ENCODE data around the gene RBM10. TPM values are rescaled to one million over a fixed set of nuclear protein-coding genes. Genes with fewer than 3 reads are reported as not detected.
A peak's percentile ranks its signal among the peaks of the same experiment; 100 is the strongest.

The RBM10 gene
- total and polyA plus RNA-seq, 4 donors: 8.4 to 46.8 (median 24.3) TPM

DNA sequence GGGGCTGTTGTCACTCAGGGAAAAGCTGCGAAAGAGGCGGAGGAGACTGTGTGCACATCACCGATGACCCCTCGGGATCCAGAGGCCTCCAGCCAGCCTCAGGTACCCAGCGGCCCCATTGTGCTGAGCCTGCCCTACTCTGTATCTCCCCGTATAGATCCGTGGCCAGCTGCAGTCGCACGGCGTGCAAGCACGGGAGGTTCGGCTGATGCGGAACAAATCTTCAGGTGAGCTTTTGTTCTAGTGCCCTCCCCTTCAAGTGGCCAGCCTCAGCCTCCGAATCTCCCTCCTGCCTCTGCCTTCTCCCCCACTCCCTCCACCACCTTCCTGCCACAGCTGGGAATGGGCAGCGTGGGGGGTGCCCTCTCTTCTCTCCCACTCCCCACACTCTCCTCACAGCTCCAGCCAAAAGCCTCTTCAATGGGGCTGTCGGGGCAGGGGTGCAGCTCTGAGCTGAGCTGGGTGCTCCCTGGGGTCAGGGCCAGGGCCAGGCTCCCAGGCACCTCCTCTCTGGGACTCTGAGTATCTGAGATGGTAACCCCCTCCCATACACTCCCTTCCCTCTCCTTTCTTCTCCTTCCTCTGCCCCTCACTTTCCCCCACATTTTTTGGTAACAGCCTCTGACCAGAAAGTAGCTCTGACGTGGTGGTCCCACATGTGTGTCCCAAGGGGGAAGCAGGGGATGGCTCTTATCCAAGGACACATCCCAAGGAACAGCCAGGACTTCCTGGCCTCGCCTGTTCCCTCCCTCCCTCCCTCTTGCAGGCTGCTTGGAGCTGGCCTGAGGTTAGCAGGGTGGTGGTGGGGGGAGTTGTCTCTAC, 28.2 kb downstream of the RBM10 start:
- H3K4me1 ChIP-seq (ENCODE audit: control insufficient read depth in 1 of 2, insufficient read depth in 2 of 2, low read length in 2 of 2): no peaks in the 10 kb centered on the region
- H3K9me3 ChIP-seq (ENCODE audit: control insufficient read depth, low read length): no peaks in the 10 kb centered on the region
- 78 to 83% methylated on average over 18 of the region's 18 CpGs for WGBS, 2 donors
- H3K4me3 ChIP-seq (ENCODE audit: low read length in 2 of 2): no peak overlapping the region
- intact Hi-C loops (cut with DNase I): no loop called here
- peak; percentile 19 to 66 for DNase-seq
- H3K27me3 ChIP-seq (ENCODE audit: control insufficient read depth in 1 of 2, insufficient read depth in 2 of 2, low read length in 1 of 2): no peaks in the 10 kb centered on the region
- no peak for ATAC-seq (ENCODE audit: low FRiP score)
- peaks cover 0 to 2% of the 10 kb centered on the region in 2 donors for H3K36me3 ChIP-seq (ENCODE audit: control insufficient read depth in 1 of 2, insufficient read depth in 2 of 2, low read length in 1 of 2)
- no peak overlapping the region for H3K27ac ChIP-seq (ENCODE audit: low read depth in 1 of 2, low read length in 2 of 2)

DNA sequence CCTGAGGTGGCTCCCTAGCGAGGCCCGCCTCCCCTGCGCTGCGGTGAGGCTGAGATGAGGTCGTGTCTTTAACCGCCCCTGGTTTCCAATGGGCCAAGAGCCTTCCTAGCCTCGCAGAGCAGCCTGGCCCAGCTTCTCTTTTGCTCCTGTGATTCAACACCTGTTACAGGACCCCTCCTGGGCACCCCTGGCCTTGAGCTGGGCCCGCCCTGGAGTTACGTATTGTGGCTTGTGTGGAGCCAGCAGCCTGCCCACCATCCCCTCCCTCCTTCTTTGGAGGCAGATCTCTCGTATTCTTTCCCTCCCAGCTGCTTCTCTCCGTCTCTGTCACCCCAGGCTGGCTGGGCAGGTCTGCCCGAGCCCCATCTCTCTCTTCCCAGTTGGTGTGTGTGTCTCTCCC, 29.4 kb downstream of the RBM10 start:
- DNase-seq: peak; percentile 43 to 51

DNA sequence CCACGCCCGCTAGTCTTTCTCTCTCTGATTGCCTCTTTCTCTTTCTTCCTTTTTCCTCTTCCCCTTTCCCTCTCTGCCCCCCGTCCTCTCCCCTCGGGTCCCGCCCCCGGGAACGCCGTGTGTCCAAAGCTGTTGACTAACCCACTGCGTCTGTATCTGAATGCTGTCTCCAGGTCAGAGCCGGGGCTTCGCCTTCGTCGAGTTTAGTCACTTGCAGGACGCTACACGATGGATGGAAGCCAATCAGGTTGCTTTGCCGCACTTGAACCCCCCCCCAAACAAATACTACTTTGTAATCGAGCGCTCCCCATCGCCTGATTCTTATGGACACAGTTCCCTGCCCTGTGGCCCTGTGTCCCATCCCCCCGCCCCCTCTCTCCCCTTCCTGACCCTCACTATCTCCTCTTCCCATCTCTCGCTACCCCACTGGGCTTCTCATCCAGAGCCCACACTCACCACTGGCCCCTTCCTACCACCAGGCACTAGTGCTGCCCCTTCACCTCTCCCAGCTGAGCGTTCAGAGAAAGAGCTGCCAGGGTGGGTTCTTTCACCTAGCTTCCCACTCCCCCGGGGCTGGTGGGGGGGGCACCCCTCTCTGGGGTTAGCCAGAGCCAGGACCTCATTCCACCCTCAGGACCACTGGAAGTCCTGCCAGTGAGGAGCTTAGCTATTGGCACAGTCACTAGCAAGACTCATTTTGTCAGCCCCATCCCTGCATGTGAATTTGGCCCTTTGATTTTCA, 30.0 kb downstream of the RBM10 start:
- no peaks in the 10 kb centered on the region for H3K4me1 ChIP-seq (ENCODE audit: control insufficient read depth in 1 of 2, insufficient read depth in 2 of 2, low read length in 2 of 2)
- 80 to 88% methylated on average over 23 of the region's 23 CpGs for WGBS, 2 donors
- H3K27ac ChIP-seq (ENCODE audit: low read depth in 1 of 2, low read length in 2 of 2): no peak overlapping the region
- no peak for ATAC-seq (ENCODE audit: low FRiP score)
- H3K9me3 ChIP-seq (ENCODE audit: control insufficient read depth, low read length): no peaks in the 10 kb centered on the region
- no peak overlapping the region for H3K4me3 ChIP-seq (ENCODE audit: low read length in 2 of 2)
- DNase-seq: peak; percentile 17 to 57
- no peaks in the 10 kb centered on the region for H3K27me3 ChIP-seq (ENCODE audit: control insufficient read depth in 1 of 2, insufficient read depth in 2 of 2, low read length in 1 of 2)
- intact Hi-C loops (cut with DNase I): no loop called here
- H3K36me3 ChIP-seq (ENCODE audit: control insufficient read depth in 1 of 2, insufficient read depth in 2 of 2, low read length in 1 of 2): no peaks in the 10 kb centered on the region

More for the DNA sequence above, 29.4 kb downstream of the RBM10 start:
- Histone ChIP-seq H3K36me3 (ENCODE audit: control insufficient read depth in 1 of 2, insufficient read depth in 2 of 2, low read length in 1 of 2) (peaks cover 0 to 1% of the 10 kb centered on the region in 2 donors), H3K27me3 (ENCODE audit: control insufficient read depth in 1 of 2, insufficient read depth in 2 of 2, low read length in 1 of 2) (no peaks in the 10 kb centered on the region), H3K4me3 (ENCODE audit: low read length in 2 of 2) (no peak overlapping the region), H3K4me1 (ENCODE audit: control insufficient read depth in 1 of 2, insufficient read depth in 2 of 2, low read length in 2 of 2) (no peaks in the 10 kb centered on the region), H3K27ac (ENCODE audit: low read depth in 1 of 2, low read length in 2 of 2) (no peak overlapping the region), H3K9me3 (ENCODE audit: control insufficient read depth, low read length) (no peaks in the 10 kb centered on the region)
- ATAC-seq (ENCODE audit: low FRiP score): no peak
- 84 to 88% methylated on average over 12 of the region's 12 CpGs for WGBS, 2 donors
- intact Hi-C loops (cut with DNase I): no loop called here

DNA sequence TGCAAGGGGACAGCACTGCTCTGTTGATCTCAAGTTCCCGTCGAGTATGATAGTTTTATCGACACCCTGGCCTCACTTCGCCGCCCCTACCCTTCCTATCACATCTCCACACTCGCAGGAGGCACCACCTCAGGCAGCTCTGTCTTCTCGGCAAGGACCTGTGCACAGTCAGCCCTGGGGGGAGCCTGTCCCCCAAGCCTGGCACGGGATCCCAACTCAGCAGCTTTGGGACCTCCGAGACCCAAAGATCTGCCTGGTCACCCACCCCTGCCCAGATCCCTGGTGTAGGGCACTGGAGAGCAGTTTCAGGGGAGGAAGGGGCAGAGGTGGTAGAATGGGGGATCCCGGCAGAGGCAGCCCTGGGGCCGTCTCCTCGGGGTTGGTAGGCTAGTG, 30.6 kb downstream of the RBM10 start:
- H3K4me3 ChIP-seq (ENCODE audit: low read length in 2 of 2): no peak overlapping the region
- H3K9me3 ChIP-seq (ENCODE audit: control insufficient read depth, low read length): no peaks in the 10 kb centered on the region
- intact Hi-C loops (cut with DNase I): no loop called here
- H3K4me1 ChIP-seq (ENCODE audit: control insufficient read depth in 1 of 2, insufficient read depth in 2 of 2, low read length in 2 of 2): no peaks in the 10 kb centered on the region
- no peaks in the 10 kb centered on the region for H3K36me3 ChIP-seq (ENCODE audit: control insufficient read depth in 1 of 2, insufficient read depth in 2 of 2, low read length in 1 of 2)
- H3K27ac ChIP-seq (ENCODE audit: low read depth in 1 of 2, low read length in 2 of 2): no peak overlapping the region
- ATAC-seq (ENCODE audit: low FRiP score) (no peak), DNase-seq (peak in 1 of 2 donors; percentile 26)
- no peaks in the 10 kb centered on the region for H3K27me3 ChIP-seq (ENCODE audit: control insufficient read depth in 1 of 2, insufficient read depth in 2 of 2, low read length in 1 of 2)
- WGBS, 2 donors: 87 to 90% methylated on average over 12 of the region's 12 CpGs

DNA sequence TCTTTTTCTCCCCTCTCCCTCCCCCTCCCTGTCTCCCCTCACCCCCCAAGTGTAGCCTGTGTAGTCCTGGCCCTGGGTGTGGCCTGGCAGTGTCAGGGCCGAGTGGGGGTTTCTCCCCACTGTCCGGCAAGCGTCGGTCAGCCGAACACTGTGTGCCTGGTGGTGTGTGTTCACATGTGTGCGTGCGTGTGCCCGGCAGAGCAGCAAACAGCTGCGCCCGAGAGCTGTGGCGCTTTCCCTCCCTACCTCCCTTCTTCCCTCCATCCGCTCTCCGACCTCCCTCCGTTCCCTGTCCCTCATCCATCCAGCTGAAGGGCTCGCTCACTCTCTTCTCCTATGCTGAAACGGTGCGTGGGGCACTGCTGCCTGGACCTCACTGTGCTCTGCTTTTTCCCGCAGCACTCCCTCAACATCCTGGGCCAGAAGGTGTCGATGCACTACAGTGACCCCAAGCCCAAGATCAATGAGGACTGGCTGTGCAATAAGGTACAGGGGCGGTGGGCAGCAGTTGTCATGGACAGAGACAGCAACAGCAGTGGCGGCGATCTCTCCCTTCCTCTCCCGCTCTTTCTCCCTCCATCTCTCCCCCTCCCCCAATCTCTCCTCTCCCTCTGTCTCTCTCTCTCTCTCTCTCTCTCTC, 31.2 kb downstream of the RBM10 start:
- Histone ChIP-seq H3K36me3 (ENCODE audit: control insufficient read depth in 1 of 2, insufficient read depth in 2 of 2, low read length in 1 of 2) (no peaks in the 10 kb centered on the region), H3K4me1 (ENCODE audit: control insufficient read depth in 1 of 2, insufficient read depth in 2 of 2, low read length in 2 of 2) (no peaks in the 10 kb centered on the region), H3K4me3 (ENCODE audit: low read length in 2 of 2) (no peak overlapping the region), H3K9me3 (ENCODE audit: control insufficient read depth, low read length) (no peaks in the 10 kb centered on the region), H3K27ac (ENCODE audit: low read depth in 1 of 2, low read length in 2 of 2) (no peak overlapping the region), H3K27me3 (ENCODE audit: control insufficient read depth in 1 of 2, insufficient read depth in 2 of 2, low read length in 1 of 2) (no peaks in the 10 kb centered on the region)
- intact Hi-C loops (cut with DNase I): no loop called here
- ATAC-seq (ENCODE audit: low FRiP score) (no peak), DNase-seq (peak; percentile 5 to 37)
- 75 to 90% methylated on average over 23 of the region's 23 CpGs for WGBS, 2 donors

DNA sequence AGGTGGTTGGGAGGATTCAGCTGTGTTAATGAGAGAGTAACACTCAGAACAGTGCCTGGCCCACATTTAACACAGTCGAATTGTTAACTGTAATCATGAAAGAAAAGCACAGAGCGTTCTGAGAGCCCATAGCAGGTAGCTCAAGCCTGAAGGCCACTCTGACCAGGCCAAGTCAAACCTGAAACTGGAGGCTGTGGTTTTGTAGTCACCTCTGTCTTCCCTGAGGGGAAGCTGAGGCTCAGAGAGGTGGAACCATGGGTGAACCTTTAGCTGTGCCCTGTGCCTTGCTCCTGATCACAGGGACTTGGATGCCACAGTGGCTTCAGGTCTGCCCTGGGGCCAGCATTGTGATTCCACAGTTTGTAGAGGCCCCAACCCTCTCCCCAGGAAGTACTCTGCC, 32.1 kb downstream of the RBM10 start:
- no peaks in the 10 kb centered on the region for H3K4me1 ChIP-seq (ENCODE audit: control insufficient read depth in 1 of 2, insufficient read depth in 2 of 2, low read length in 2 of 2)
- H3K27me3 ChIP-seq (ENCODE audit: control insufficient read depth in 1 of 2, insufficient read depth in 2 of 2, low read length in 1 of 2): no peaks in the 10 kb centered on the region
- no peak overlapping the region for H3K27ac ChIP-seq (ENCODE audit: low read depth in 1 of 2, low read length in 2 of 2)
- H3K4me3 ChIP-seq (ENCODE audit: low read length in 2 of 2): no peak overlapping the region
- 46 to 55% methylated on average over 2 of the region's 2 CpGs for WGBS, 2 donors
- no peaks in the 10 kb centered on the region for H3K36me3 ChIP-seq (ENCODE audit: control insufficient read depth in 1 of 2, insufficient read depth in 2 of 2, low read length in 1 of 2)
- intact Hi-C loops (cut with DNase I): no loop called here
- H3K9me3 ChIP-seq (ENCODE audit: control insufficient read depth, low read length): no peaks in the 10 kb centered on the region
- DNase-seq: peak; percentile 3 to 4
- ATAC-seq (ENCODE audit: low FRiP score): no peak

DNA sequence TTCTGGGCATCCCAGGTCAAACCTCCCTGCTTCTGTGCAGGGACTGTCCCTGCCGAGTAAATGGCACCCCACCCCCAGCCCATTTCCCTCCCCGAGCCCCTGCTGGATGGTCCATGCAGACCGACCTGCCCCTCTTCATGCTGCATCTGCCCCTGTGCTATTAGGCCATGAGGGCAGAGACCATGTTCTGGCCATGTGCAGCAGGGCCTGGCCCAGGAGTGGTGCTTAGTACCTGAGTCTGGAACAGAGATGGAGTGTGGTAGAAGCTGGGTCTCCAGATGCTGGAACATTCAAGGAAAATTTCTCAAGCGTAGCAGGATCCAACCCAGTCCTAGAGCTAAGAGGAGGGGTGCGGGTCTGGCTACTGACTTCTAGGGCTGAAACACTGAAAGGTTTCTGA, 33.3 kb downstream of the RBM10 start:
- Histone ChIP-seq H3K27ac (ENCODE audit: low read depth in 1 of 2, low read length in 2 of 2) (no peak overlapping the region), H3K27me3 (ENCODE audit: control insufficient read depth in 1 of 2, insufficient read depth in 2 of 2, low read length in 1 of 2) (no peaks in the 10 kb centered on the region), H3K9me3 (ENCODE audit: control insufficient read depth, low read length) (no peaks in the 10 kb centered on the region), H3K36me3 (ENCODE audit: control insufficient read depth in 1 of 2, insufficient read depth in 2 of 2, low read length in 1 of 2) (no peaks in the 10 kb centered on the region), H3K4me3 (ENCODE audit: low read length in 2 of 2) (no peak overlapping the region), H3K4me1 (ENCODE audit: control insufficient read depth in 1 of 2, insufficient read depth in 2 of 2, low read length in 2 of 2) (no peaks in the 10 kb centered on the region)
- intact Hi-C loops (cut with DNase I): no loop called here
- no peak for ATAC-seq (ENCODE audit: low FRiP score)
- 77 to 85% methylated on average over 5 of the region's 5 CpGs for WGBS, 2 donors
- DNase-seq: peak; percentile 20 to 48

DNA sequence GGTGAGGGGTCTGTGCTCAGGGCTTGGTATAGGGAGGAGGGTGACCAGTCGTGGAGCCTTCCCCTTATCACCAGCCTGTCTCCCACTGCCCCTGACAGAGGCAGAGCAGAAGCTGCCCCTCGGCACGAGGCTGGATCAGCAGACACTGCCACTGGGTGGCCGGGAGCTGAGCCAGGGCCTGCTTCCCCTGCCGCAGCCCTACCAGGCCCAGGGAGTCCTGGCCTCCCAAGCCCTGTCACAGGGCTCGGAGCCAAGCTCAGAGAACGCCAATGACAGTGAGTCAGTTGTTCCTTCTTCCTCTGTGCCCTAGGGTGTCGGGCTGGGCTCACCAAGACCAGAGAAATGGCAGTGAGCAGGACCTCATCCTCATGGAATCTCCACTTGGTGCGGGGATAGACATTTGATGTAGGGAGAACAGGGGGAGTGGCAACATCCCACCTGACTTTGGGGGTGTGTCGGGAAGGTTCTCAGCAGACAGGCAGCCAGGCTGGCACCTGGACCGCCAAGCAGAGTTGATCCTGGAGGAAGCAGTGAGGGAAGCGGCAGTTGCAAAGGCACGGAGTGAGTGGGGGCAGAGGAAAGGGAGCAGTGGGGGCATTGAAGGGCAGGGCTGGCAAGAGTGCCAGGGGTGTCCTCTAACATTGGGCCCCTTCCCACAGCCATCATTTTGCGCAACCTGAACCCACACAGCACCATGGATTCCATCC, 34.4 kb downstream of the RBM10 start:
- H3K4me3 ChIP-seq (ENCODE audit: low read length in 2 of 2): no peak overlapping the region
- no peaks in the 10 kb centered on the region for H3K4me1 ChIP-seq (ENCODE audit: control insufficient read depth in 1 of 2, insufficient read depth in 2 of 2, low read length in 2 of 2)
- ATAC-seq (ENCODE audit: low FRiP score): peak; percentile 67
- H3K27ac ChIP-seq (ENCODE audit: low read depth in 1 of 2, low read length in 2 of 2): peak overlapping the region in 1 of 2 donors; percentile 7
- no peaks in the 10 kb centered on the region for H3K27me3 ChIP-seq (ENCODE audit: control insufficient read depth in 1 of 2, insufficient read depth in 2 of 2, low read length in 1 of 2)
- intact Hi-C loops (cut with DNase I): no loop called here
- H3K36me3 ChIP-seq (ENCODE audit: control insufficient read depth in 1 of 2, insufficient read depth in 2 of 2, low read length in 1 of 2): no peaks in the 10 kb centered on the region
- peak; percentile 79 to 83 for DNase-seq
- no peaks in the 10 kb centered on the region for H3K9me3 ChIP-seq (ENCODE audit: control insufficient read depth, low read length)
- WGBS, 2 donors: 42 to 48% methylated on average over 14 of the region's 14 CpGs

Measured in aorta (tissue), 5 donors.